Right lung (tissue), 10 donors: ENCODE data around the gene NFE2. TPM values are rescaled to one million over a fixed set of nuclear protein-coding genes. Genes with fewer than 3 reads are reported as not detected.
"Not testable (repeated sequence)": the region's sequence is repeated elsewhere in the genome, so short reads cannot be mapped to it uniquely, and the experiment has no call there.

Experiments used
- DNase-seq, 2 donors: peaks; one replicate each; pipeline ENCODE4 v3.0.0-alpha.2; 2013
- long read RNA-seq, 8 donors: transcript quantifications; one replicate each; lab custom pipeline, GENCODE V29; 2026
- polyA plus RNA-seq, 5 donors: library from polyadenylated mRNA; unstranded; fragments of 120-200 nt; gene quantifications; one replicate each; pipeline versions ENCODE4 v1.2.1 to v1.2.3, GENCODE V29; 2013; ENCODE audit warnings: inconsistent platforms in 1 of 5, low replicate concordance in 1 of 5; ENCODE audit not compliant: insufficient read length in 5 of 5, insufficient read depth in 1 of 5

NFE2 gene
- polyA plus RNA-seq, result 1 to 10 TPM; 4.8 to 8.8 (median 6.1) TPM
- long read RNA-seq, donor 1, partial matches to known transcripts, result 0 of 2 reads
- long read RNA-seq, donor 1, other reads (novel, unspliced or antisense), result 0 of 2 reads
- long read RNA-seq, donor 2, partial matches to known transcripts, result 0 of 3 reads
- long read RNA-seq, donor 2, other reads (novel, unspliced or antisense), result 0 of 3 reads
- long read RNA-seq, donor 3, partial matches to known transcripts, result 261 of 277 reads
- long read RNA-seq, donor 3, other reads (novel, unspliced or antisense), result 13 of 277 reads
- long read RNA-seq, donor 4, partial matches to known transcripts, result 0 of 1 reads
- long read RNA-seq, donor 4, other reads (novel, unspliced or antisense), result 0 of 1 reads
- long read RNA-seq, donor 5, partial matches to known transcripts, result 0 of 7 reads
- long read RNA-seq, donor 5, other reads (novel, unspliced or antisense), result 0 of 7 reads
- long read RNA-seq, donor 6, partial matches to known transcripts, result 0 of 2 reads
- long read RNA-seq, donor 6, other reads (novel, unspliced or antisense), result 0 of 2 reads
- long read RNA-seq, donor 7, partial matches to known transcripts, result 0 of 1 reads
- long read RNA-seq, donor 7, other reads (novel, unspliced or antisense), result 0 of 1 reads
- long read RNA-seq, donor 8, partial matches to known transcripts, result 0 of 3 reads
- long read RNA-seq, donor 8, other reads (novel, unspliced or antisense), result 0 of 3 reads

DNA sequence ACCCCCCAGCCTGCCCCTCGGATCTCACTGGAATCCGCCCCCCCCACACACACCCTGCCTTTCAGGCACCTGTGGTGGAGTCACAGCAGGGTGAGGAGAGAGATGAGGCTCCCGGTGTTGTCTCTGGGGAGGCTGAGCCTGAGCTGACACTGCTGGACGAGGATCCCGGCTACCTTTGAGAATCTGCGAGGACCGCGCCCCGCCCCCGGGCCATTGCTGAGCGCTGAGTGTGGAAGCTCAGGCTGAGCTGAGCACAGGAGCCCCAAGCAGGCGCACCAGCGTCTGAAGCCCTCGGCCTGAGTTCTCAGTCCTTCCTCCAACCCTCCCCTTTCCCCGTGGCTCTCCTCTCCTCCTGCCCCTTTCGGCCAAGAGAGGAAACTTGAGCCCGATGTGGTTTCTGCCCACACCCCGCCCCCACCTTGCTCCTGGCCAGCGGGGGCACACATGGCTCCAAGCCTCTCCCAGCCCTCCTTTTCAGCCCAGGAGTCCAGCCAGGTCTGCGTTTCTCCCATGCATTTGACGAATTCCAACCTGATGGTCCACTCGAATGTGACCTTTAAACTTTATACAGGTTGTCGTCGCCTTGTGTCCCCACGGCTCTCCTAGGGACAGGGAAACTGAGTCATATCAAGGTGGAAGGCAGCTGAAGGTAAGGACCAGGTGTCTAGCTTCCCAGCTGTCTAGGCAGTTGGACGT lies at the start of gene NFE2:
TSS of gene NFE2 (minus strand) at position 284 of the 696 bp plus-strand sequence. CDS start 5,767 bp downstream, outside the sequence.
- DNase-seq, result peak in 1 of 2 donors; percentile 33

DNA sequence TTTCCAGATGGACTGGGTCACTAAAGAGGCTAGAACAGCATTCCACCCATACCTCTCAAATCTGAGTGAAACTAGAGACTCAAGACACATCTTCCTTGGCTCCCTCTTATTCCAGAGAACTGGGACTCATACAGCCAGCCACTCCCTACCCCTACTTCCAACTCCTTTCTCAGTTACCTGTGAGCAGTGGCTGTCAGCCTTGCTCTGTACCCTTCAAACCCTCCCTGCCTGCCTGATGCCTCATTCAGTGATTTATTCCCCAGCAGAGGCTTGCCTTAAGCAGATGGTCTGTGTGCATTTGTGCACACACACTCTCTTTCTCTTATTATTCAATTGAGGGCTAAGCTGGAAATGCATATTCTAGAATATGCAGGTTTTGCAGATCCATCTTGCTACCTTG lies 48.9 kb upstream of the NFE2 start:
- no peak for DNase-seq

GRCh38 chr12:54349036-54349435 lies 48.2 kb upstream of the NFE2 start:
- no peak for DNase-seq

DNA sequence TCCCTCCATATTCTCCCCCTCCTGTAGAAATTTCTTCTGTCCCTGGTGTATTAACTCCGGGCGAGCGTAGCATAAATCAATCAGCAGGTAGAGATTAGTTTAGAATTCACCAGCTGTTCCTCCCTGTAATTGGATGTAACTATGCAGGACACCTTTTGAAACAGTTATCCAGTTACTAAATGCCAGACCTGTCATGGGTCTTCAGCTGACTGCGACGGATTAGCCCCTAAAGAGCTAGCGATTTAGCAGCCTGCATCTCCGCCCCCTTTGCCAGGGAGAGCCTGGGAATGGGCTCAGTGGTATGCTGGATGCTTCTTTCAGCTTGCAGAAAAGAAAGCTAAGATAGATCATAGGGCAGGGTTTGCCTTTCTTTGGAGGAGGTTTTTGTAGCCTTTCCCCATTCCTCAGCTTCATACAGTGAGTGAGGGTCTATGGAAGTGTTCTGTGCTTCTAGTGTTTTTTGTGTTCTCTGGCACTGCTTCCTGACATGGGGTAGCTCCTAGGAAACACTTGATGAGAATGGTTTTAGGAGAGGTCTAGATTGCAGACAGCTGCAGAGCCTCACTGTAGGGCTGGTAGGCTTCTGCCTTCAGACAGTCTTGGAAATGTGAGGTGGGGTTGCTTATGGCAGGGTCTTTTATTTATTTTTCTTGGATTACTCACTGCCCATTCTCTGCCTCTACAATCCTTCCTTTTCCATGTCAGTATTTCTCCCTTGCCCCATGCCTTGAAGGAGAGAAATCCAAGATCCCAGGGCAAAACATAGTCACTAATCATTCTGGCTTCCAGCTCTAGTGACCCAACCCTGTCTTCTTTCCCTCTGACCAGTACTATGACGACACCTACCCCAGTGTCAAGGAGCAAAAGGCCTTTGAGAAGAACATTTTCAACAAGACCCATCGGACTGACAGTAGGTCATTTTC lies 40.8 kb upstream of the NFE2 start:
- no peak for DNase-seq

DNA sequence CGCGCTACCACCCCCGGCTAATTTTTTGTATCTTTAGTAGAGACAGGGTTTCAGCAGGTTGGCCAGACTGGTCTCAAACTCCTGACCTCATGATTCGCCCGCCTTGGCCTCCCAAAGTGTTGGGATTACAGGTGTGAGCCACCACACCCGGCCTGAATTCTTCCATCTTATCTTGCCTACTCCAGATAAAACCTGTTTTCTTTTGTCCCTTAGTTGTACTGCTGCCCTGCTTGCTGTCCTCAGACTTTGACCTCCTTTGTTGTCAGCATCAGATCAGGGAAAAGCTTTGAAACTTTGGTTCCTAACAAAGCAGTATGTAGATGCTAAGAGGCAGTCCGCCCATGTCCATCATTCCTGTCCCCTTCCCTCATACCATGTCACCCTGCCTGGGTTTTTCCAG lies 40.0 kb upstream of the NFE2 start:
- DNase-seq, result no peak

DNA sequence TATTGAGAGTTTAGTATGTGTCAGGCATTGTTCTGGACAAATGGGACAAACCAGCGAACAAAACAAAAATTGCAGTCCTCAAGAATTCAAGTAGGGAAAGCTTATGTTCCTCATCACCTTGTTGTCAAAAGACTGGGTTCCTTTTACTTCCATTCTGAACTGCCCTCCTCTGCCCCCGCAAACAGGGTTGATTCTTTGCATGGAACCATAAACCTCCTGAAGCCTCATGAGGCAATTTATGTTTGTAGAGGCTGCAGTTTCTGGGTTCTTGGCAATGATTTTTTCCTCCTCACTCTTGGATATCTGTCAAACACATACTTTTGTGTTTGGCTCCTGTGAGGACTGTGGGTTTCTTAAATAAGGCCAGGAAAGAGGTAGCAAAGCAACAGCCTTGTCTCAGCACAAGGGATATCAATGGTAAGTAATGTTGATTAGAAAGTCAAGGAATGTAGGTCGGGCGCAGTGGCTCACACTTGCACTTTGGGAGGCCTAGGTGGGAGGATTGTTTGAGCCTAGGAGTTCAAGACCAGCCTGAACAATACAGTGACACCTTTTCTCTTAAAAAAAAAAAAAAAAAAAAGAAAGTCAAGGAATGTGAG lies 38.0 kb upstream of the NFE2 start:
- DNase-seq, result no peak

- no peak for DNase-seq
These were observed 37.2 kb upstream of the NFE2 start for GRCh38 chr12:54337854-54338650.

GRCh38 chr12:54337280-54337842 lies 36.5 kb upstream of the NFE2 start:
- peak; percentile 62 to 63 for DNase-seq

GRCh38 chr12:54333420-54334034 lies 32.7 kb upstream of the NFE2 start:
- no peak for DNase-seq

- DNase-seq, result no peak
These were observed 30.6 kb upstream of the NFE2 start for GRCh38 chr12:54331461-54331860.

DNA sequence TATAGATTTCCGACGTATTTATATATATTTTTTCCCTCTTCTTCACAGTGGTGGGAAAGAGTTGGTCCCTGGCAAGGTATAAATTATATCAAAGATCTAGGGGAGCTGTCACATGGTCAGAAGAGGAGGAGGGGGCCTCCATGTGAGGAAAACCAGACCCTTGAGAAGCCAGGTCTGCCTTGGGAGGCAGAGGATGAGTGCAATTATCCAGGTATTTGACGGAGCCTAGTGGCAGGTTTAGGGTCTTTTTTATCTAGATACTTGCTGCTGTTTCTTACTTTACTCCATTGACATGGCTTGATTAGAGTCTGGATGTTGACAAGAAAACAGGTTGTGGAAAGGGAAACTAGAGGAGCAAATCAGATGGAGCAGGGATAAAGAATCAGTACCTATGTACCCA lies 29.6 kb upstream of the NFE2 start:
- no peak for DNase-seq

DNA sequence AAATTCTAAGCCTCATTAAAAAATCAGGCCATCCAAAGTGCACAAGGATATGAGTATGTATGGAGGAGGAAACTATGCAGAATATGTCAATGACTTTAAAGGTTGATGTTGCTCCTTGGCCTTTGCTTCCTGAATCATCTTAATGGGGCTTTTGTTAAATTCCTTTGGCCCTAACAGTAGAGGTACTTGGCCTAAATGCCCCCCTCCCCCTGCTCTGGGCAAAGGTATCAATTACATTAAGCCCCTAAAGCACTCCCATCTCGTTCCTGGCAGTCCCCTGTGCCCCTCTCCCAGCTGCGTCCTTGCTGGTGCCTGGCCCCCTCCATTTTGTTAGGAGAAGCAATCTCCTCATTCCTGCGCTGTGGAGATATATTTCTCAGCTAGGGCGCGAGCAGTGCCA lies 28.9 kb upstream of the NFE2 start:
- no peak for DNase-seq

GRCh38 chr12:54328595-54329337 lies 28.0 kb upstream of the NFE2 start:
- no peak for DNase-seq

- not testable (repeated sequence) for DNase-seq
These were observed 24.8 kb upstream of the NFE2 start for GRCh38 chr12:54325442-54326109.

GRCh38 chr12:54324617-54325441 lies 24.0 kb upstream of the NFE2 start, which contains the start of gene COPZ1:
COPZ1 (plus strand) TSS chr12:54325131; CDS start chr12:54325164, 33 bp downstream.
- DNase-seq, result peak; percentile 95 to 97

DNA sequence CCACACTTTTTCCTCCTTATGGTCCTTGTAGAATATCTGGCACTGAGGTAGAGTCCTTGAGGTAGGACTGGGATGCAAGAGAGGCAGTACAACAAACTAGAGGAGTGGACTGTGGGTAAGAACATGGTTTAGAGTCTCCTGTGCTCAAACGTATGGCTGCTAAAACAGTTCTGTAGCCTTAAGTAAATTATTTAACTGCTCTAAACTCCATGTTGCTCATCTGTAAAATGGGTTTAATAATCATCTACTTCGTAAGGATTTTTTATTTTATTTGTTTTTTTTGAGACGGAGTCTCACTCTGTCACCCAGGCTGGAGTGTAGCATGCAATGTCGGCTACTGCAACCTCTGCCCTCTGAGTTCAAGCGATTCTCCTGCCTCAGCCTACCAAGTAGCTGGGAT lies 20.5 kb upstream of the NFE2 start:
- DNase-seq, result no peak

GRCh38 chr12:54312309-54312708 lies 11.5 kb upstream of the NFE2 start:
- not testable (repeated sequence) for DNase-seq
